GM19467 (cell line): ENCODE data around the gene BTBD9.

ENCODE experiments used
- ATAC-seq: cut with Tn5 transposase; IDR thresholded peaks from one replicate; pipeline ENCODE4 v1.9.1; 2021; ENCODE audit warnings: mild to moderate bottlenecking, moderate library complexity; ENCODE audit not compliant: unreplicated experiment

The BTBD9 gene

DNA sequence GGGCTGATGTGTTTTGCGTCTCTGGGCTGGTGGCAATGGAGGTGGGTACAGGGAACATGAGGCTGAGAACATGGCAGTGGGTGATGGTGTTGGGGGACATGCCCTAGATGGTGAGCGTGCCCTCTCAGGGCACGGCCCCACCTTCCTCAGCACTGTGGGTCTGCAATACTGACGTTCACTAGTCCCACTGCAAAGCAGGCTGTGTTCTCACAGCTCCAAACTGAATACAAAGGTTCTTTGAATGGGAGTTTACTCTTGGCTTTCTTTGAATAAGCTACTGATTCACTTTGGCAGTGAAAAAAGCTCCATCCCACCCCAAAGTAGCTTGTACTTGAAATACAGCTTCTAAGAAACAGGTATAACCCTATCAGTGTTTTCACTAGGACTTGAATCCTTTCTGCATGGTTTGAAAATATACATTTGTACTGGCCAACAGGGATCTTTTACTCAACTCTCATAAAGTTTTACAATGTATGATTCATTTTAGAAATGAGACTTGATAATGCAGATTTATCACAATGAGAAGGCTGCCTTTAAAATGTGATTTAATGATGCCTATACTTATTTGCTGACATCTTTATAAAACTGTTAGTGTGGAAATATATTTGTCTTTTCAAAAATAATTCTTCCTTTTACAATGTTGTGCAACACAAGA, 419.5 kb downstream of the BTBD9 start:
- no peak for ATAC-seq

DNA sequence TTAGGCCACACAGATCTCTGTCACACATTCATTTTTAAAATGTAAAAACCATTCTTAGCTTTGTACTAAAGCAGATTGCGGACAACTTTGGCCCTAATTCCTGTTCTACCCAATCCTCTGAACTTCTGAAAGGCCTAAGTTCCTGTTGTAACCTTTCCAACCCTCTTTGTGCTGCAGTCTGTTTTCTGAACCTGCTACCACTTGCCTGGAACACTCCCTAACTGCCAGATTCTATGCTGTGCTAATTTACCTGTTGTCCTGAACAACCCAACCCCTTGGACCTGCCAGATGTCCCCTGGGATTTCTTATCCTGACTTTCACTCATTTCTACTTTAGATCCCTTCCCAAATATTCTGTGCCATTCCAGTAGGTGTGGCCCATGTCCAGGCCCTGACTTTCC, 421.5 kb downstream of the BTBD9 start:
- no peak for ATAC-seq

GRCh38 chr6:38216451-38216850, 423.3 kb downstream of the BTBD9 start:
- ATAC-seq: no peak

- ATAC-seq: no peak
These were observed 423.9 kb downstream of the BTBD9 start for GRCh38 chr6:38215651-38216311.

DNA sequence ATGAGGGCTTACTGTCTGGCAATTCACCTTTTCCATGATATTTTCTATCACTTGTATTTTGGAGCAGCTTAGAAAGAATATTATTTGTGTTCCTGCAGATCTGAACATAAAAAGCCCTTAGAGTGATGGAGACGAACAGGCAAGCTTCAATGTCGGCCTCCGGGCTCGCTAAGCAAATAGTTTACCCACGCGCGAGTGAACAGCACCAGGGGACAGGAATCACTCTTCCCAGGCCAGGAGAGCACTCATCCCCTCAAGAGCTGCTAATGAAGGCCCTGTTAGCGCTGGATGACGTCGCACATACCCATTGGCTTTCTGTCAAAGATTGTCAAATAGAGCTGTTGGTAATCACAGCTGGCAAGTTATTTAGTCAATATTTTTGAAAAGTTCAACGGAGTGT, 424.5 kb downstream of the BTBD9 start:
- ATAC-seq: no peak

- no peak for ATAC-seq
These were observed 425.6 kb downstream of the BTBD9 start for GRCh38 chr6:38214159-38214558.

- no peak for ATAC-seq
These were observed 426.5 kb downstream of the BTBD9 start for GRCh38 chr6:38213251-38213658.

DNA sequence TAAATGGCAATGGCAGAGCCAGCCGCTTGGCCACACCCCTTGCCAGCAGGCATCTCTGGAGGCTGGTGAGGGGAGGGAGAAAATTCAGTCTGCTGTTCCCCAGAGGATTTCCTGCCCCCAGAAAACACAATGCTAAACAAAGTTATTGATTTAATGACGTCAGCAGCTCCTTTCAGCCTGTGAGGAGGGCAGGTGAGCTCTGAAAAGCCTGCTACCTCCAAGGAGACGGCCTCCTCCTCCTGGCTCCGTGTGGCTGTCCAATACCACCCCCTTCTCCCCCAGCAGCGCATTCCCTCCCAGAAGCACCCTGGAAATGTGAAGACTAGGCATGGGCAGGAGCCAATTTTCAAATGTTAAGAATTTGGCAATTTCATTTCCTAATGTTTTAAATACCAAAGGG, 427.1 kb downstream of the BTBD9 start:
- no peak for ATAC-seq

GRCh38 chr6:38212116-38212515, 427.6 kb downstream of the BTBD9 start:
- no peak for ATAC-seq

- no peak for ATAC-seq
These were observed 430.1 kb downstream of the BTBD9 start for GRCh38 chr6:38209371-38210260.

DNA sequence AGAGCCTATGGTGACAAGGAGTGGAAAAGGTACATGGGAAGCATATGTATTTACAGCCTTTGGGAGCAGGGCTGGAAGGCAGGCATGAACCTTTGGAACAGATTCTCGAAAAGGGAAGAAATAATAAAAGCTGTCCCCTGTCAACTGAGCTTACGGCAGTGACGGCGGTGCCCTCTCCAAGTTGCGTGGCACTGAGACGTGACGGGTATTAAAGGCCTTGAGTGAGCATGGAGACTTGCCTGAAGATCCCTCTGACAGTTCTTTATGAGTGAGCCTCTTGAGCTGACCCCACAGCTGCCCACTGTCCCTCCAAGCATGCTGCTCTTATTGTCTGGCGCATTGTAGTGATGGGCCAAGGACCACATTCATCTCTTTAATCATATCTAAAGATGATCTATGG, 431.7 kb downstream of the BTBD9 start:
- ATAC-seq: no peak

GRCh38 chr6:38207375-38207774, 432.4 kb downstream of the BTBD9 start:
- ATAC-seq: no peak

DNA sequence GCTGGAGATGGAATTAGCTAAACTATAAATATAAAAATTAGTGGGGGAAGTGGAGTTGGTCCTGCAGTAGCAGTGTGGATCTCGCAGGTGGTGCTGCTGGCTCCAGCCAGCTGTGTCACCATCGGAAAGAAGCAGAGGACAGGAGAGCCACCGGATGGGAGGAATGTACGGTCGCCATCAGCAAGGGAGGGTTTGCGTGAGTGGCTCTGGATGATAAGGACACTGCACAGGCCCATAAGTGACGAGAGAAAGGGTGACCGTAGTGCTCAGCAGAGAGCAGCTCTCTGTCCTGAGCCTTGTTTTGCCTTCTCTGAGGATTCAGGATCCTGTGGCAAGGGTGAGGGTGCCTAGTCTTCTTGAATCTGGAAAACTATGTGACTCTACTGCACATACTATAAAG, 441.5 kb downstream of the BTBD9 start:
- ATAC-seq: no peak

DNA sequence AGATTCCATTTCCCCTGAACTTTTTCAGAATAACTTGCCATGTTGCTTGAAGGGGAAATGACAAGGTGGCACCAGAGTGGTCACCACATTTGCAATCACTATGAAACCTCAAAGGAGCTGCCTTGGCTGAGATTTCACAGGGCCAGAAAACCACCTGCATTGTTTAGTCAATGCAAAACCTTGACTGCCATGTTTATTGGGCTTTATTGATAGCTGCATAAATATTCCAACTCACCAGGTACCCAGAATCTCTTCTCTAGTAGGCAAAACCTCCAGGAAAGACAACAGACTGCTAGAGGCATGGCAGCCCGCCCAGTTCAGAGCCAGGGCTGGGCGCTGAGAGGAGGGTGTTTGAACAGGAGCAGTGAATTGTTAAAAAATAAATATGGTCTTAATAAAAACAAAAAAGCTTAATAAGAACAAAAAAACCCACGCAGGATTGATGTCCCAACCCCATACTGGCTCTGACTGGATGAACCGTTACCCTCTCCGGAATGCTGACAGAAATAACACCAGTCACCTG, 444.6 kb downstream of the BTBD9 start:
- no peak for ATAC-seq

GRCh38 chr6:38194589-38194988, 445.1 kb downstream of the BTBD9 start:
- ATAC-seq: no peak

DNA sequence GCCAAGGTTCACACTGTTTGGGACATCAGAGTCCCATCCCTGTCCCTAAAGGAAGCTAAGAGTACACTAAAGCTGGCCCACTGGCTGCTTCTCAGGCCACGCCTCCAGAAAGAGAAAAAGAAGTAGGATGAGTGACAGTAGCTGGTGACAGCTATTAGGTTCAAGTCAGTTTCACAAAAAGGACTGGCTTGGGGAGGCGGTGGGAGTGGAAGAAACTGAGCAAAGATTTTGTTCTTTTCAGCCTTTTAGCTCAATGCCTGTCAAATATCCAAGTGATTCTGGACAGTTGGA, 445.5 kb downstream of the BTBD9 start:
- ATAC-seq: no peak

- no peak for ATAC-seq
These were observed 446.0 kb downstream of the BTBD9 start for GRCh38 chr6:38193481-38194281.

- ATAC-seq: no peak
These were observed 446.7 kb downstream of the BTBD9 start for GRCh38 chr6:38193051-38193450.

GRCh38 chr6:38192487-38192886, 447.2 kb downstream of the BTBD9 start:
- ATAC-seq: no peak

DNA sequence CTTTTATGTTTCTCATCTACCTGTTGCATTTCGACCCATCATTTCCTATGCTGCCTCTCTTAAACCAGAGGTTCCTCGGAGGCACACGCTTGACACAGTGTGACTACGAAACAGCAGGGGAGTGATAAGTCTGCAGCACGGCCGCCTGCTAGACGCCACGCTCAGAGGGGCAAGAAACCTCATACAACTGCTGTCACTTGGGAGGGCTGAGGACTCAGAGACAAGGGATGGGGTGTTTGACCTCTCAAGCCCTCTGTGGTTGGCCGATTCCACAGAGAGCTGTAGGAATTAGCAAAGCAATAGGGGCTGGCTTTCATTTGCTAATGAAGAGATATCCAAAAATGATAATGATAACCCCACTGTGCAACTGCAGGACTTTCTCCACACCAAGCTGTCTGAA, 447.7 kb downstream of the BTBD9 start:
- ATAC-seq: no peak

- no peak for ATAC-seq
These were observed 448.3 kb downstream of the BTBD9 start for GRCh38 chr6:38191418-38191817.
